ENCODE data around the gene MYL5.

Gene MYL5

GRCh38 chr4:707929-708630 lies 33.7 kb downstream of the MYL5 start:
- DNase-seq (ENCODE audit: low spot score): no peak

- no peak for DNase-seq (ENCODE audit: low spot score)
These were observed 34.2 kb downstream of the MYL5 start for GRCh38 chr4:708631-708933.

- no peak for DNase-seq (ENCODE audit: low spot score)
These were observed 35.0 kb downstream of the MYL5 start for GRCh38 chr4:709348-709747.

GRCh38 chr4:710116-710515 lies 35.8 kb downstream of the MYL5 start:
- no peak for DNase-seq (ENCODE audit: low spot score)

- no peak for DNase-seq (ENCODE audit: low spot score)
These were observed 36.6 kb downstream of the MYL5 start for GRCh38 chr4:710916-711315.

GRCh38 chr4:712093-712492 lies 37.8 kb downstream of the MYL5 start:
- no peak for DNase-seq (ENCODE audit: low spot score)

GRCh38 chr4:712916-713632 lies 38.7 kb downstream of the MYL5 start:
- DNase-seq (ENCODE audit: low spot score): no peak

GRCh38 chr4:714087-714486 lies 39.7 kb downstream of the MYL5 start:
- no peak for DNase-seq (ENCODE audit: low spot score)

GRCh38 chr4:717601-718320 lies 43.4 kb downstream of the MYL5 start:
- DNase-seq (ENCODE audit: low spot score): no peak

- DNase-seq (ENCODE audit: low spot score): no peak
These were observed 44.1 kb downstream of the MYL5 start for GRCh38 chr4:718460-718859.

- no peak for DNase-seq (ENCODE audit: low spot score)
These were observed 45.9 kb downstream of the MYL5 start for GRCh38 chr4:720111-720860.

- DNase-seq (ENCODE audit: low spot score): no peak
These were observed 47.2 kb downstream of the MYL5 start for GRCh38 chr4:721261-722168.

- DNase-seq (ENCODE audit: low spot score): no peak
These were observed 47.9 kb downstream of the MYL5 start for GRCh38 chr4:722169-722725.

GRCh38 chr4:722851-723360 lies 48.6 kb downstream of the MYL5 start:
- DNase-seq (ENCODE audit: low spot score): no peak

GRCh38 chr4:723751-724530 lies 49.6 kb downstream of the MYL5 start:
- no peak for DNase-seq (ENCODE audit: low spot score)

- DNase-seq (ENCODE audit: low spot score): no peak
These were observed 51.3 kb downstream of the MYL5 start for GRCh38 chr4:725391-726234.

GRCh38 chr4:726235-726787 lies 52.0 kb downstream of the MYL5 start:
- no peak for DNase-seq (ENCODE audit: low spot score)

GRCh38 chr4:726838-727237 lies 52.5 kb downstream of the MYL5 start:
- no peak for DNase-seq (ENCODE audit: low spot score)

- no peak for DNase-seq (ENCODE audit: low spot score)
These were observed 53.2 kb downstream of the MYL5 start for GRCh38 chr4:727576-727975.
